Choroid plexus epithelial cell (primary cell): ENCODE data around the gene GRIA3.

ENCODE experiments used
- DNase-seq: peaks from one replicate; pipeline ENCODE4 v3.0.0-alpha.2; 2010; ENCODE audit warnings: low read depth
- H3K4me3 ChIP-seq: 2 replicates; pipeline ENCODE4 v1.5.1; 2011; ENCODE audit warnings: low read depth, mild to moderate bottlenecking, control low read depth, low read length, moderate library complexity
- CTCF ChIP-seq: conservative IDR thresholded peaks from 2 replicates; pipeline ENCODE4 v1.5.1; 2011; ENCODE audit warnings: low read depth, mild to moderate bottlenecking, control low read depth, inconsistent platforms, low read length, moderate library complexity

The GRIA3 gene

GRCh38 chrX:123175366-123176122 is 8.5 kb upstream of the GRIA3 start:
- TF ChIP-seq CTCF: no peak
- no peak for DNase-seq
- no peak overlapping the region for H3K4me3 ChIP-seq

DNA sequence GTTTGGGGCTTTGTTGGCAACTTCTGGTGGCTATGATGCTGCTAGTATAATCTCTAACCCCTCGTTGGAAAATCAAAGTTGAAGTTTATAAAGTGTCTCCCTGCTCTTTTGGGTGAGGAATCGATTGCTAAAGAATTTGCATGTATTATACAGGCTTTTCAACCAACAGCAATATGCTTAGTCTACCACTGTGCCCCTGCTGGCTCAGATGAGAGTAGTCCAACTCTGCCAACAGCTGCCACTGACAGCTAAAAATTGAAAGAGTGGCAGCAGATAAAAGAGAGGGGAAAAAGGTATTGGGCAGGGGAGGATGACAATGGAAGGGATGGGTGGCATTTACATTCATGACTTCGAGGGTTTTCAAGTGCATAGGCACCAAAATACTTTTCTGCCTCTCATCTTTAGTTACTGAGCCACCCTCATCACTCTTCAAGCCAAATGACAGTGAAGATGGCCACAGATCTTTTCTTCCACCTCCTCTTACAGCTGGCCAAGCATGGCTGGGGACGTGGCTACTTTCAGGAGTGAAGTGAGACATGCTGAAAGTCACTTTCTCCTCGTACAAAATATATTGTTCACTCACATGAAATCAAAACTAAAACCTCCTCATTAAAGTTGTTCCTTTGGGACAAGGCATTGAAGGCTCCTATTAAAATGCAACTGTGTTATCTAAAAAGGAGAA is 2.7 kb upstream of the GRIA3 start:
- TF ChIP-seq CTCF: no peak
- H3K4me3 ChIP-seq: no peak overlapping the region
- DNase-seq: no peak

- DNase-seq: no peak
- H3K4me3 ChIP-seq: peak overlapping the region; percentile 46
- no peak for TF ChIP-seq CTCF
Measured at GRCh38 chrX:123184866-123185276, 793 bp downstream of the GRIA3 start.

DNA sequence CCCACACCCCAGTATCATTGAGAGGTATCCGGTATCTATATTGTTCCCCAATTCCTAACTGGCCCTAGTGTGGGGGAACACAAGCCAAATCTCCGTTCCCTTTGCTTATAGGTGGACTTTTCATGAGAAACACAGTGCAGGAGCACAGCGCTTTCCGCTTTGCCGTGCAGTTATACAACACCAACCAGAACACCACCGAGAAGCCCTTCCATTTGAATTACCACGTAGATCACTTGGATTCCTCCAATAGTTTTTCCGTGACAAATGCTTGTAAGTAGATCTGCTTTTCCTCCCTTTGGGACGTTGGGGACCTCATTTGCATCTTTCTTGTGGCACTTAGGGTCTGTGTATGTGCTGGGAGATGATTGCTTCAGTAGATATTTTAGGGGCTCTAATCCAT is 1.6 kb downstream of the GRIA3 start:
- no peak overlapping the region for H3K4me3 ChIP-seq
- no peak for DNase-seq
- no peak for TF ChIP-seq CTCF

DNA sequence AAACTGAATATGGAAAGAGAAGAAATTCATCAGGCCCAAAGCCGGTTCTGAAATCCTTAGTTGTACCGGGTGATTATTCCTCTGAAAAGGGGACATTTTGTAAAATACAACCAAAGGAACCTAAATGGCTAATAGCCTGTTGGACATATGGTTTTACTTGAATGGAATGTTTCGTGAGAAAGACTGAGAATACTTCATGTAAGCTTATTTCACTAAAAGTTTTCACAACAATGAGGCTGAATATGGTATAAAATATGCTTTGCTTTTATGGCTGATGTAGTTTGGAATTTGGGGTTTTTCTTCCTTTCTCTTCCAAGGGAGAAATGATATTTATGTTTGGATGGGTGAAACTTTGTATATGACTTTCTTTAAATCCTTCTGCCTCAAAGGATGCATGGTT is 2.7 kb downstream of the GRIA3 start:
- no peak overlapping the region for H3K4me3 ChIP-seq
- no peak for TF ChIP-seq CTCF
- no peak for DNase-seq

DNA sequence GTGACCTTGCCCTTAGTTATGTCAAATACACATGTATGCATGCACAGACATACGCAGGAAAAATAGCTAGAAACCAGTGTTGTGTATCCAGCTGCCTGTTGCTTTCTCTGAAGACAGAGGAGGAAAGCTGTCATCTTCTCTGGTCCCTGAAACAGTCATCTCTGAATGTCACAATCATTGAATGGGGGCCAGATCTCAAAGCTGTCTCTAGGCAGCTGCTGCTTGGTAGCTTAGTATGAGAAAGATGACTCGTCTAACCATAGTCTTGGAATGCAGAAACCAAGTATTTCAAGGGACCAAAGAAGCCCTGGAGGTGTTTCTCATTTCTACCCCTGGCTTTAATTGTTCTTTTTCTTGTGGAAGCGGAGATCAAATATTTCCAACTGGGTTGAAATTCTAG is 4.0 kb downstream of the GRIA3 start:
- no peak overlapping the region for H3K4me3 ChIP-seq
- no peak for DNase-seq
- no peak for TF ChIP-seq CTCF

GRCh38 chrX:123189338-123189737 is 5.3 kb downstream of the GRIA3 start:
- H3K4me3 ChIP-seq: no peak overlapping the region
- DNase-seq: no peak
- TF ChIP-seq CTCF: no peak
